GM18868 (cell line): ENCODE results near the gene DAO.
"Not testable (repeated sequence)": the region's sequence is repeated elsewhere in the genome, so short reads cannot be mapped to it uniquely, and the experiment has no call there.

ENCODE experiments used
- ATAC-seq: cut with Tn5 transposase; IDR thresholded peaks from one replicate; pipeline ENCODE4 v1.9.1; 2021; ENCODE audit warnings: mild to moderate bottlenecking, moderate library complexity; ENCODE audit not compliant: unreplicated experiment

Gene DAO

GRCh38 chr12:108879615-108880254 is at the start of gene DAO:
Gene DAO, plus strand, starts transcription at chr12:108880092. Its CDS starts 4,915 bp downstream, at chr12:108885007.
- ATAC-seq = no peak

- peak; percentile 54 for ATAC-seq
Observed at GRCh38 chr12:108831309-108831991, 48.4 kb upstream of the DAO start.

- ATAC-seq = no peak
Observed at GRCh38 chr12:108832208-108832607, 47.7 kb upstream of the DAO start.

- no peak for ATAC-seq
Observed at GRCh38 chr12:108832730-108833354, 47.0 kb upstream of the DAO start.

- ATAC-seq = no peak
Observed at GRCh38 chr12:108833355-108833733, 46.5 kb upstream of the DAO start.

- ATAC-seq = no peak
Observed at GRCh38 chr12:108833757-108834472, 46.0 kb upstream of the DAO start.

- no peak for ATAC-seq
Observed at GRCh38 chr12:108835860-108836634, 43.8 kb upstream of the DAO start.

- ATAC-seq = no peak
Observed at GRCh38 chr12:108837239-108837638, 42.7 kb upstream of the DAO start.

- no peak for ATAC-seq
Observed at GRCh38 chr12:108837680-108838079, 42.2 kb upstream of the DAO start.

GRCh38 chr12:108838194-108839017 is 41.5 kb upstream of the DAO start:
- peak; percentile 96 for ATAC-seq

GRCh38 chr12:108839018-108839889 is 40.6 kb upstream of the DAO start:
- no peak for ATAC-seq

GRCh38 chr12:108839890-108840230 is 40.0 kb upstream of the DAO start:
- no peak for ATAC-seq

- no peak for ATAC-seq
Observed at GRCh38 chr12:108840605-108841332, 39.1 kb upstream of the DAO start.

- ATAC-seq = not testable (repeated sequence)
Observed at GRCh38 chr12:108841825-108842224, 38.1 kb upstream of the DAO start.

- ATAC-seq = no peak
Observed at GRCh38 chr12:108842361-108842760, 37.5 kb upstream of the DAO start.

- no peak for ATAC-seq
Observed at GRCh38 chr12:108843187-108843586, 36.7 kb upstream of the DAO start.

GRCh38 chr12:108845696-108846095 is 34.2 kb upstream of the DAO start:
- no peak for ATAC-seq

GRCh38 chr12:108846290-108846701 is 33.6 kb upstream of the DAO start:
- no peak for ATAC-seq
